ENCODE results near the gene NOC4L.

NOC4L gene

DNA sequence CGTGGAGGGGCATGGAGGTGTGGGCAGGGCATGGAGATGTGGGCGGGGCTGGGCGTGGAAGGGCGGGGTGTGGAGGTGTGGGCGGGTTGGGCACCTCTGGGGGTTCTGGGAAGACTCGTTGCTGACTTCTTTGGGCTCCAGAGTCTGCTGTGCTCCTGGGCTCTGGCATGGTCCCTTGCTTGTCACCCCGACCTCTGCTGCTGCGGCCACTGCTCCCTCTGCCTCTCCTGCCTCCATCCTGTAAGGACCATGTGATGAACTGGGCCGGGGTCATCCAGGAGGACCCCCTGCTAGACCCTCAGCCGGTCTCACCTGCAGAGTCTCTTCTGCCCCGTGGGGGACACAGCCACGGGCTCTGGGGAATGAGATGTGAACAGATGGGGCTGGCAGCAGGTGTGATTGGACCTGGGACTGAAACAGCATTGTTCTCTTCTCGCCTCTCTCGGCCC lies 15.3 kb downstream of the NOC4L start:
- TF ChIP-seq YY1 (IDR thresholded peaks at IDR 0.05; ENCODE audit: low read depth): no peak
- no peak for TF ChIP-seq USF1 (IDR thresholded peaks at IDR 0.05)
- TF ChIP-seq CEBPB (IDR thresholded peaks at IDR 0.05): no peak
- no peak for TF ChIP-seq TAF1 (IDR thresholded peaks at IDR 0.05; ENCODE audit: low read depth)
- TF ChIP-seq TEAD4 (IDR thresholded peaks at IDR 0.05): no peak

DNA sequence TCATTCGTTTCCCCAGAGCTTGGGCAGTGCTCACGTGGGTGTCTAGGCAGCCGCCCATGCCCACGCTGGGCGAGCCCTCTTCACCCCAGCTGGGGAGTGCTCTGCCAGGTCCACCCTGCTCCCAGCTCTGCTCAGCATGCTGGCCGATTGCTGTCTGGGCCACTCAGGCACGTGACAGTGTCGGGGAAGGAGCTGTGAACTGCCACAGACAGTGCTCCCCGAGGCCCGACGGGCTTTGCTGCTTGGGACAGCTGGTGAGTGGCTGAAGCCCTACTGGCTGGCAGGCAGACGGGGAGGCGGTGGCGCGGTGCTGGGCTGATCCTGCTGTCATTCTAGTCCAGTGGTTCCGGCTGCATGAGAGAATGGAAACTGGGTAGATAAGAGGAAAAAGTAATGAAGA lies 15.8 kb downstream of the NOC4L start:
- TF ChIP-seq NFIC (IDR thresholded peaks at IDR 0.05): no peak
- TF ChIP-seq YY1 (IDR thresholded peaks at IDR 0.05; ENCODE audit: low read depth): no peak
- TF ChIP-seq CREB1 (IDR thresholded peaks at IDR 0.05; ENCODE audit: low read depth): no peak
- TF ChIP-seq TEAD4 (IDR thresholded peaks at IDR 0.05): no peak

DNA sequence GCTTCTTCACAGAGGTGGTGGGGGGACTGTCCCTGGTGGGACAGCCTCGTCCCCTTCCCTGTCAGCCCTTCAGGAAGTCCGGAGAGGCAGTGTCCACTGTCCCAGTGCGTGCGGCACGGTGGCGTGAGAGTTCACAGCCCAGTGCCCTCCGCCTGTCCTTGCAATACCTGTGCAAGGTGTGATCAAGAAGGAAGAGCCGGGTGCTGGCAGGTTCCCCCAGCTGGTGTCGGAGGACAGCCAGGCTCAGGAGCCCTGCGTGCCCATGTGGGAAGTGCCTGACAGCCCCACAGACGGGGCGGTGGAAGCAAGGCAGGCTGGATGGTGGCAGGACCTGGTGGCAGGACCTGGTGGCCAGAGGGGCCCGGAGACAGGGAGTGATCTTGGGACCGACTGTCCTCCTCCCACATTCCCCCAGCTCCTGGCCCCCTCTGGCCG lies 16.4 kb downstream of the NOC4L start:
- no peak for TF ChIP-seq RAD21 (IDR thresholded peaks at IDR 0.05; ENCODE audit: low read depth)
- TF ChIP-seq ZBTB7A (IDR thresholded peaks at IDR 0.05; ENCODE audit: low read depth): no peak
- no peak for TF ChIP-seq TEAD4 (IDR thresholded peaks at IDR 0.05)
- no peak for TF ChIP-seq EP300 (IDR thresholded peaks at IDR 0.05; ENCODE audit: borderline replicate concordance)
- TF ChIP-seq CEBPB (IDR thresholded peaks at IDR 0.05): no peak
- TF ChIP-seq FOXM1 (IDR thresholded peaks at IDR 0.05; ENCODE audit: borderline replicate concordance, low read depth): no peak

GRCh38 chr12:132161036-132161781 lies 17.0 kb downstream of the NOC4L start:
- TF ChIP-seq CEBPB (IDR thresholded peaks at IDR 0.05) (no peak), FOXM1 (IDR thresholded peaks at IDR 0.05; ENCODE audit: borderline replicate concordance, low read depth) (no peak), USF1 (IDR thresholded peaks at IDR 0.05) (no peak), YY1 (IDR thresholded peaks at IDR 0.05; ENCODE audit: low read depth) (no peak)
- TF ChIP-seq, protein P1, sequence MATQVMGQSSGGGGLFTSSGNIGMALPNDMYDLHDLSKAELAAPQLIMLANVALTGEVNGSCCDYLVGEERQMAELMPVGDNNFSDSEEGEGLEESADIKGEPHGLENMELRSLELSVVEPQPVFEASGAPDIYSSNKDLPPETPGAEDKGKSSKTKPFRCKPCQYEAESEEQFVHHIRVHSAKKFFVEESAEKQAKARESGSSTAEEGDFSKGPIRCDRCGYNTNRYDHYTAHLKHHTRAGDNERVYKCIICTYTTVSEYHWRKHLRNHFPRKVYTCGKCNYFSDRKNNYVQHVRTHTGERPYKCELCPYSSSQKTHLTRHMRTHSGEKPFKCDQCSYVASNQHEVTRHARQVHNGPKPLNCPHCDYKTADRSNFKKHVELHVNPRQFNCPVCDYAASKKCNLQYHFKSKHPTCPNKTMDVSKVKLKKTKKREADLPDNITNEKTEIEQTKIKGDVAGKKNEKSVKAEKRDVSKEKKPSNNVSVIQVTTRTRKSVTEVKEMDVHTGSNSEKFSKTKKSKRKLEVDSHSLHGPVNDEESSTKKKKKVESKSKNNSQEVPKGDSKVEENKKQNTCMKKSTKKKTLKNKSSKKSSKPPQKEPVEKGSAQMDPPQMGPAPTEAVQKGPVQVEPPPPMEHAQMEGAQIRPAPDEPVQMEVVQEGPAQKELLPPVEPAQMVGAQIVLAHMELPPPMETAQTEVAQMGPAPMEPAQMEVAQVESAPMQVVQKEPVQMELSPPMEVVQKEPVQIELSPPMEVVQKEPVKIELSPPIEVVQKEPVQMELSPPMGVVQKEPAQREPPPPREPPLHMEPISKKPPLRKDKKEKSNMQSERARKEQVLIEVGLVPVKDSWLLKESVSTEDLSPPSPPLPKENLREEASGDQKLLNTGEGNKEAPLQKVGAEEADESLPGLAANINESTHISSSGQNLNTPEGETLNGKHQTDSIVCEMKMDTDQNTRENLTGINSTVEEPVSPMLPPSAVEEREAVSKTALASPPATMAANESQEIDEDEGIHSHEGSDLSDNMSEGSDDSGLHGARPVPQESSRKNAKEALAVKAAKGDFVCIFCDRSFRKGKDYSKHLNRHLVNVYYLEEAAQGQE (IDR thresholded peaks at IDR 0.05; ENCODE audit: low read depth): no peak

- TF ChIP-seq YY1 (IDR thresholded peaks at IDR 0.05; ENCODE audit: low read depth): no peak
- no peak for TF ChIP-seq RAD21 (IDR thresholded peaks at IDR 0.05; ENCODE audit: low read depth)
- TF ChIP-seq, protein P1 (IDR thresholded peaks at IDR 0.05; ENCODE audit: low read depth): no peak
- TF ChIP-seq, protein P2, sequence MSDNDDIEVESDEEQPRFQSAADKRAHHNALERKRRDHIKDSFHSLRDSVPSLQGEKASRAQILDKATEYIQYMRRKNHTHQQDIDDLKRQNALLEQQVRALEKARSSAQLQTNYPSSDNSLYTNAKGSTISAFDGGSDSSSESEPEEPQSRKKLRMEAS (IDR thresholded peaks at IDR 0.05): no peak
- TF ChIP-seq TEAD4 (IDR thresholded peaks at IDR 0.05): no peak
- no peak for TF ChIP-seq FOXM1 (IDR thresholded peaks at IDR 0.05; ENCODE audit: borderline replicate concordance, low read depth)
- no peak for TF ChIP-seq EGR1 (IDR thresholded peaks at IDR 0.05)
These were observed 17.7 kb downstream of the NOC4L start for GRCh38 chr12:132161796-132162507.

GRCh38 chr12:132162508-132163031 lies 18.3 kb downstream of the NOC4L start:
- TF ChIP-seq, protein P1 (IDR thresholded peaks at IDR 0.05; ENCODE audit: low read depth): no peak
- TF ChIP-seq EGR1 (IDR thresholded peaks at IDR 0.05) (no peak), RAD21 (IDR thresholded peaks at IDR 0.05; ENCODE audit: low read depth) (no peak), CREB1 (IDR thresholded peaks at IDR 0.05; ENCODE audit: low read depth) (no peak), TCF12 (IDR thresholded peaks at IDR 0.05; ENCODE audit: low read depth) (no peak), USF1 (IDR thresholded peaks at IDR 0.05) (no peak), FOXM1 (IDR thresholded peaks at IDR 0.05; ENCODE audit: borderline replicate concordance, low read depth) (no peak), TAF1 (IDR thresholded peaks at IDR 0.05; ENCODE audit: low read depth) (no peak)

Measured in Ishikawa (cell line).